ENCODE measurements around the gene DMD. TPM values are rescaled to one million over a fixed set of nuclear protein-coding genes. Genes with fewer than 3 reads are reported as not detected.
"Not testable (repeated sequence)": the region's sequence is repeated elsewhere in the genome, so short reads cannot be mapped to it uniquely, and the experiment has no call there.

The DMD gene
- polyA plus RNA-seq, 3 donors from 2014 or later = not detected

- DNase-seq; H3K36me3 Mint-ChIP-seq; H3K27me3 Mint-ChIP-seq (ENCODE audit: low read depth in 3 of 3); H3K4me1 Mint-ChIP-seq; H3K4me3 Mint-ChIP-seq; H3K27ac Mint-ChIP-seq; H3K9me3 Mint-ChIP-seq: not testable (repeated sequence)
Observed at GRCh38 chrX:32246675-32247074, 964.7 kb downstream of the DMD start.

- H3K9me3 Mint-ChIP-seq = peaks cover 0 to 13% (median 7%) of the 10 kb centered on the region in 6 donors
Observed at GRCh38 chrX:32195611-32196010, 1015.7 kb downstream of the DMD start.

GRCh38 chrX:32191316-32191715, 1020.0 kb downstream of the DMD start:
- no peak overlapping the region for H3K27ac Mint-ChIP-seq
- no peak for DNase-seq

More at GRCh38 chrX:32195611-32196010, 1015.7 kb downstream of the DMD start:
- no peak overlapping the region for H3K27ac Mint-ChIP-seq
- H3K4me3 Mint-ChIP-seq = no peak overlapping the region
- no peaks in the 10 kb centered on the region for H3K4me1 Mint-ChIP-seq
- H3K27me3 Mint-ChIP-seq (ENCODE audit: low read depth in 3 of 3) = peaks cover 0 to 2% (median 2%) of the 10 kb centered on the region in 3 donors
- DNase-seq = no peak
- no peaks in the 10 kb centered on the region for H3K36me3 Mint-ChIP-seq

GRCh38 chrX:32185160-32185559, 1026.2 kb downstream of the DMD start:
- H3K27me3 Mint-ChIP-seq (ENCODE audit: low read depth in 3 of 3) = no peaks in the 10 kb centered on the region
- DNase-seq = no peak
- no peaks in the 10 kb centered on the region for H3K4me1 Mint-ChIP-seq

More at GRCh38 chrX:32191316-32191715, 1020.0 kb downstream of the DMD start:
- H3K36me3 Mint-ChIP-seq = no peaks in the 10 kb centered on the region
- peaks cover 0 to 13% (median 3%) of the 10 kb centered on the region in 6 donors for H3K9me3 Mint-ChIP-seq
- H3K27me3 Mint-ChIP-seq (ENCODE audit: low read depth in 3 of 3) = peaks cover 0 to 2% (median 2%) of the 10 kb centered on the region in 3 donors
- no peak overlapping the region for H3K4me3 Mint-ChIP-seq
- no peaks in the 10 kb centered on the region for H3K4me1 Mint-ChIP-seq

GRCh38 chrX:32183066-32183465, 1028.3 kb downstream of the DMD start:
- Mint-ChIP-seq H3K9me3 (peaks cover 0 to 7% (median under 1%) of the 10 kb centered on the region in 6 donors), H3K36me3 (no peaks in the 10 kb centered on the region), H3K4me3 (no peak overlapping the region)

More at GRCh38 chrX:32185160-32185559, 1026.2 kb downstream of the DMD start:
- Mint-ChIP-seq H3K36me3 (no peaks in the 10 kb centered on the region), H3K4me3 (no peak overlapping the region), H3K27ac (no peak overlapping the region), H3K9me3 (peaks cover 0 to 6% (median under 1%) of the 10 kb centered on the region in 6 donors)

GRCh38 chrX:32176510-32176909, 1034.8 kb downstream of the DMD start:
- no peak for DNase-seq
- H3K9me3 Mint-ChIP-seq = peaks cover 0 to 11% (median 7%) of the 10 kb centered on the region in 6 donors
- H3K27ac Mint-ChIP-seq = no peak overlapping the region
- H3K36me3 Mint-ChIP-seq = no peaks in the 10 kb centered on the region
- H3K4me3 Mint-ChIP-seq = no peak overlapping the region
- H3K4me1 Mint-ChIP-seq = no peaks in the 10 kb centered on the region
- no peaks in the 10 kb centered on the region for H3K27me3 Mint-ChIP-seq (ENCODE audit: low read depth in 3 of 3)

More at GRCh38 chrX:32183066-32183465, 1028.3 kb downstream of the DMD start:
- Mint-ChIP-seq H3K27me3 (ENCODE audit: low read depth in 3 of 3) (no peaks in the 10 kb centered on the region), H3K27ac (no peak overlapping the region), H3K4me1 (no peaks in the 10 kb centered on the region)
- no peak for DNase-seq

GRCh38 chrX:32170481-32170880, 1040.9 kb downstream of the DMD start:
- Mint-ChIP-seq H3K27ac (no peak overlapping the region), H3K36me3 (no peaks in the 10 kb centered on the region), H3K27me3 (ENCODE audit: low read depth in 3 of 3) (peaks cover 0 to 8% (median 4%) of the 10 kb centered on the region in 3 donors), H3K4me1 (no peaks in the 10 kb centered on the region), H3K4me3 (no peak overlapping the region), H3K9me3 (peaks cover 0 to 9% (median 4%) of the 10 kb centered on the region in 6 donors)
- no peak for DNase-seq

- DNase-seq = no peak
- Mint-ChIP-seq H3K4me3 (no peak overlapping the region), H3K27me3 (ENCODE audit: low read depth in 3 of 3) (peaks cover 0 to 4% (median 0%) of the 10 kb centered on the region in 3 donors), H3K36me3 (no peaks in the 10 kb centered on the region), H3K9me3 (peaks cover 0 to 6% (median 3%) of the 10 kb centered on the region in 6 donors), H3K27ac (no peak overlapping the region), H3K4me1 (no peaks in the 10 kb centered on the region)
Observed at GRCh38 chrX:32155044-32155638, 1056.2 kb downstream of the DMD start.

GRCh38 chrX:32153585-32153984, 1057.8 kb downstream of the DMD start:
- DNase-seq = no peak
- Mint-ChIP-seq H3K4me3 (no peak overlapping the region), H3K36me3 (no peaks in the 10 kb centered on the region), H3K27me3 (ENCODE audit: low read depth in 3 of 3) (no peaks in the 10 kb centered on the region), H3K4me1 (no peaks in the 10 kb centered on the region), H3K9me3 (peaks cover 0 to 5% (median under 1%) of the 10 kb centered on the region in 6 donors), H3K27ac (no peak overlapping the region)

GRCh38 chrX:32150141-32150540, 1061.2 kb downstream of the DMD start:
- DNase-seq = no peak
- H3K4me3 Mint-ChIP-seq = no peak overlapping the region
- H3K4me1 Mint-ChIP-seq = no peaks in the 10 kb centered on the region
- H3K27me3 Mint-ChIP-seq (ENCODE audit: low read depth in 3 of 3) = no peaks in the 10 kb centered on the region
- no peaks in the 10 kb centered on the region for H3K36me3 Mint-ChIP-seq
- H3K9me3 Mint-ChIP-seq = peaks cover 0 to 2% (median 0%) of the 10 kb centered on the region in 6 donors
- H3K27ac Mint-ChIP-seq = no peak overlapping the region

- no peak overlapping the region for H3K27ac Mint-ChIP-seq
- DNase-seq = no peak
- H3K4me1 Mint-ChIP-seq = no peaks in the 10 kb centered on the region
- H3K36me3 Mint-ChIP-seq = no peaks in the 10 kb centered on the region
- peaks cover 0 to 6% (median 1%) of the 10 kb centered on the region in 6 donors for H3K9me3 Mint-ChIP-seq
- peaks cover 0 to 5% (median 0%) of the 10 kb centered on the region in 3 donors for H3K27me3 Mint-ChIP-seq (ENCODE audit: low read depth in 3 of 3)
- no peak overlapping the region for H3K4me3 Mint-ChIP-seq
Observed at GRCh38 chrX:32141841-32142240, 1069.5 kb downstream of the DMD start.

GRCh38 chrX:32139476-32139875, 1071.9 kb downstream of the DMD start:
- DNase-seq = no peak
- Mint-ChIP-seq H3K4me3 (no peak overlapping the region), H3K36me3 (no peaks in the 10 kb centered on the region), H3K9me3 (peaks cover 0 to 6% (median 1%) of the 10 kb centered on the region in 6 donors), H3K27me3 (ENCODE audit: low read depth in 3 of 3) (peaks cover 0 to 5% (median 0%) of the 10 kb centered on the region in 3 donors), H3K27ac (no peak overlapping the region), H3K4me1 (no peaks in the 10 kb centered on the region)

GRCh38 chrX:32137525-32137924, 1073.8 kb downstream of the DMD start:
- Mint-ChIP-seq H3K36me3 (no peaks in the 10 kb centered on the region), H3K9me3 (peaks cover 0 to 9% (median 5%) of the 10 kb centered on the region in 6 donors), H3K4me1 (no peaks in the 10 kb centered on the region), H3K27ac (no peak overlapping the region), H3K4me3 (no peak overlapping the region), H3K27me3 (ENCODE audit: low read depth in 3 of 3) (peaks cover 0 to 3% (median 3%) of the 10 kb centered on the region in 3 donors)
- no peak for DNase-seq

GRCh38 chrX:32126997-32127396, 1084.4 kb downstream of the DMD start:
- no peaks in the 10 kb centered on the region for H3K4me1 Mint-ChIP-seq
- no peak for DNase-seq
- no peak overlapping the region for H3K27ac Mint-ChIP-seq
- H3K36me3 Mint-ChIP-seq = no peaks in the 10 kb centered on the region
- H3K9me3 Mint-ChIP-seq = peaks cover 0 to 10% (median 3%) of the 10 kb centered on the region in 6 donors
- H3K27me3 Mint-ChIP-seq (ENCODE audit: low read depth in 3 of 3) = peaks cover 0 to 10% (median 0%) of the 10 kb centered on the region in 3 donors
- no peak overlapping the region for H3K4me3 Mint-ChIP-seq

- no peak for DNase-seq
- Mint-ChIP-seq H3K36me3 (no peaks in the 10 kb centered on the region), H3K9me3 (peaks cover 0 to 8% (median 3%) of the 10 kb centered on the region in 6 donors), H3K4me3 (no peak overlapping the region), H3K27ac (no peak overlapping the region), H3K4me1 (no peaks in the 10 kb centered on the region), H3K27me3 (ENCODE audit: low read depth in 3 of 3) (no peaks in the 10 kb centered on the region)
Observed at GRCh38 chrX:32118832-32119231, 1092.5 kb downstream of the DMD start.

All from immature natural killer cell (primary cell).